Measurements from ENCODE around the gene CRYGB.
A peak's percentile ranks its signal among the peaks of the same experiment; 100 is the strongest.

Gene CRYGB, protein sequence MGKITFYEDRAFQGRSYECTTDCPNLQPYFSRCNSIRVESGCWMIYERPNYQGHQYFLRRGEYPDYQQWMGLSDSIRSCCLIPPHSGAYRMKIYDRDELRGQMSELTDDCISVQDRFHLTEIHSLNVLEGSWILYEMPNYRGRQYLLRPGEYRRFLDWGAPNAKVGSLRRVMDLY

DNA sequence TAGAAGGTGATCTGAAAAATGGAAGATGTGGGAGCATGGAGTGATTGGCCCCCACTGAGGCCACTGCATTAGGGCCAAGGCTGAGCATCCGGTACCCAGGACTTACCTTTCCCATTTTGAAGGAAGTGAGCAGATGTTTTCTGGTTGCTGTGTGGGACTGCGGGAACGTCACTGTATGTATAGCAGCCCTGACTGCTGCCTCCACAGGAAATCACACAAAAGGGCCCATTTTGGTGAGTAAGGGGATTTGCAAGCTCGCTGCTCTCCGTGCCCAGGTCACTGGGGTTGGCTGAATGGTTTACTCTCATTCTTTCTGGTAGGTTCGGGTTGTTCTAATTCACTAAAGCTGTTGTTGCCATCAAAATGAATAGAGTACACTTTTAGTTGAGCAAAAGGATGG lies at the start of gene CRYGB:
Gene CRYGB, minus strand, starts transcription at position 153 of the 400 bp plus-strand sequence. Its CDS starts 38 bp downstream, at position 115.
- no peak for DNase-seq (ENCODE audit: low read depth in 2 of 2)

GRCh38 chr2:208195531-208195930 lies 49.6 kb upstream of the CRYGB start:
- no peak for DNase-seq (ENCODE audit: low read depth in 2 of 2)

DNA sequence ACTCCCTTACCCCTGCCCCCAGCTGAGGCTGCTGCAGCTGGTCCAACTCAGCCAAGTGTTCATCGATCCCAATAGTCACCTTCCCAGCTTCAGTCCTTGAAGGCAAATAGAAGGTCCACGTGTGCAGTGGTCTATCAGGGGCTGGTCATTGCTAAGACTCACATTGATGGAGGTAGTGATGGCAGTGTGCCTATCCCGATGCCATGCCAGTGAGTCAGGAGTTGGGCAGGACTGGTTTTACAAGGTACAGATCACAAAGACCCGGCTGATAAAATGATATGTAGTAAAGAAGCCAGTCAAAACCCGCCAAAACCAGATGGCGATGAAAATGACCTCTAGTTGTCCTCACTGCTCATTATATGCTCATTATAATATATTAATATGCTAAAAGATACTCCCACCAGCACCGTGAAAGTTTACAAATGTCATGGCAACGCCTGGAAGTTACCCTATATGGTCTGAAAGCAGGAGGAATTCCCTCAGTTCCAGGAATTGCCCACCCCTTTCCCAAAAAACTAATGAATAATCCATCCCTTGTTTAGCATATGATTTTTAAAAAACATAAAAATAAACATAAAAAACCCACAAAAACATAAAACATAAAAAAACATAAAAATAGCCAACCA lies 46.8 kb upstream of the CRYGB start:
- no peak for DNase-seq (ENCODE audit: low read depth in 2 of 2)

DNA sequence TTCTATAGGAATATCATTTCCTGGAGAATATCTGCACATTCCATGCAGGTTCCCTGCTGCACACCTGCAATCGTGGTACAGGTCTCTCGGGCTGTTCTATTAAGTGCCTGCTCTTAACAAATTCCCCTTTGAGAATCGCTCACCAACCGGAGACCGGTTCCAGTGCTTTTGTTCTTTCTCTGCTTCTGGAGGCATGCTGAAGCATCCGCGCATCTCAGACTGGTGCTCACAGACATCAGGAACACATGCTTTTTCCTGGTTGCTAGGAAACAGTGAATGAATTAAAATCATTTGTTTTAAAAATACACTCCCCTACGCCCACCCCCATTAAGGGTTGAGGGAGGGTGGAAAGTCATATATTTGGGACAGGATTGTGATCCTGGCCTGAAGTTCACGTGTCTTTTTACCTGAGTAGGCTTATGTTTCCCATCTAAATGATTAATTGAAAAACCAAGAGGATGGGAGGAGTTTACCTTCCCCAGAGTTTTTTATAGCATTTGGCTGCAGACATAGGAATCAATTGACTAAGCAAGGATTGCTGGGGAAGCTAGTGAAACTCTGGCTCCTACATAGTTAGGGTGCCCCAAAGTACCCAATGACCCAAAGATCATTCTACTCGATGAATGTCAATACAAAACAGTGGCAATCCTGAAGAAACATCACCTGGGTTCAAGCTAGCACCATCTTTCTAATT lies 44.0 kb upstream of the CRYGB start, which contains the start of gene C2orf80:
Gene C2orf80, minus strand, starts transcription at position 221 of the 694 bp plus-strand sequence. CDS start 3,044 bp downstream, outside the sequence.
- DNase-seq (ENCODE audit: low read depth in 2 of 2): no peak

DNA sequence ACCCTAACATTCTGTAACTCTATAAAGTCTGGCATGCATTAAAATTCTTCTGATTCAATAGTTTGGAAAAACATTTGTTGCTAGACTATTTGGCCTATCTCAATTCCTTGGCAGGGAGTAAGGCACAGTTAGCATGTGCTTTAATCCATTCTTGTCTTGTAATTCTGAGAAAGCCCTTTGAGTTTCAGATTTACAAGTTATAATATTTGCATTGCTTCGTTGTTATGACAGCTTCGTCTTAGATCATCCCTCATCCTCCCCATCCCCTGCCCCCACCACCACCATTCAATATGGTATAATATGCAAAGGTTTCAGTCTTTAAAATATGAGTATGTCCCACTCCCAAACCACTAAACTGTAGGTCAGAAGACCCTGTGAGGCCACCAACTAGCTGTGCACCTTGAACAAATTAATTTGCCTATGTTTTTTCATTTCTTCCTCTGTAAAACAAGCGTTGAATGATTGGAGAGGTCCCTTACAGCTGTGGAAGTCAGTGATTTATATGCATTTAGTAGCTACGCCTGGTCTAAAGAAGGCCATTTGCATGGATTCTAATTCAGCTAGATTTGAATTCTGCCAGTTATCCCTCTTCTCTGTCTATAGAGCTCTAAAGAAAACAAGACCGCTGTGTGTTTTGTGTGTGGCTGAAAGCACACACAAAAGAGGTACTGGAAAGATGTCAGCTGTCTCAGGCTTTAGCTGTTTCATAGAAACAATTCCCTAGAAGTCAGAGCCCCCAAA lies 43.3 kb upstream of the CRYGB start:
- DNase-seq (ENCODE audit: low read depth in 2 of 2): no peak

GRCh38 chr2:208186893-208187292 lies 40.9 kb upstream of the CRYGB start:
- no peak for DNase-seq (ENCODE audit: low read depth in 2 of 2)

GRCh38 chr2:208186465-208186864 lies 40.5 kb upstream of the CRYGB start:
- DNase-seq (ENCODE audit: low read depth in 2 of 2): no peak

- DNase-seq (ENCODE audit: low read depth in 2 of 2): no peak
Measured at GRCh38 chr2:208183972-208184705, 38.2 kb upstream of the CRYGB start.

DNA sequence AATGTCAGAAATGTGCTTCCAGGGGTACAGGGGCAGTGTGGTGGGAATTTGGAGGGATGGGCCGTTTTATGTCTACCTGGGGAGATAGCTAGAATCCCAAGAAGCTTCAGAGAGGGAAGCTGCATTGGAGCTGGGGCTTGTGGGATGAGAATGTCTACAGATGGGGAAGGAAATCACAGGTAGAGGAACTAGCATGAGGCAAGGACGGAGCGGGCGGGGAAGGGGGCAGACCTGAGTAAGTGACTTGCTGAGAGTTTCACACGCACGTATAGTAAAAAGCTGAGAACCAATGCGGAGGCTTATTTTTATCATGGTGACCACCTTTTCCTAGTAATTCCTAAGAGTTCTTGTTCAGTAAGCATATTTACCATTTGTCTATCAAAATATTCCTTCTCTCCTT lies 37.6 kb upstream of the CRYGB start:
- no peak for DNase-seq (ENCODE audit: low read depth in 2 of 2)

GRCh38 chr2:208182835-208183234 lies 36.9 kb upstream of the CRYGB start:
- DNase-seq (ENCODE audit: low read depth in 2 of 2): no peak

- no peak for DNase-seq (ENCODE audit: low read depth in 2 of 2)
Measured at GRCh38 chr2:208179028-208179609, 33.2 kb upstream of the CRYGB start.

- DNase-seq (ENCODE audit: low read depth in 2 of 2): no peak
Measured at GRCh38 chr2:208175840-208176153, 29.8 kb upstream of the CRYGB start.

GRCh38 chr2:208175069-208175839 lies 29.3 kb upstream of the CRYGB start:
- DNase-seq (ENCODE audit: low read depth in 2 of 2): peak; percentile 8 to 43

GRCh38 chr2:208174144-208174543 lies 28.2 kb upstream of the CRYGB start:
- no peak for DNase-seq (ENCODE audit: low read depth in 2 of 2)

DNA sequence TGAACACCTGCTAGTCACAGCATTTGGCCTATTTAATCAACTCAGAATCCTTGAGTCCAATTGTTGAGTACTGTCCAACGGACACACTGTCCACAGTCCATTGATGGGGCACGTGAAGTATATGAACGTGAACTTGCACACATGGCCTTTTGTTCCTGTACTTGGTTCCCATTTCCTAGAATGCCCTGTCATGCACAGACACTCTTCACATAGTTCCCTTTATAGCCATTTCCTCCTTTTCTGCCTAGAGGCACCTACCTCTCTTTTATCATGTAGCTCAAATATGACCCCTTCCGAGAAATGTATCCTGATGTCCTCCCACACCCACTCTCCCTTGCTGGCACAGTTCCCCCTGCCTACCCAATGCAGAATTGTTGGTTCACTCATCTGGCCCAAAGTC lies 26.2 kb upstream of the CRYGB start:
- DNase-seq (ENCODE audit: low read depth in 2 of 2): no peak

- no peak for DNase-seq (ENCODE audit: low read depth in 2 of 2)
Measured at GRCh38 chr2:208164951-208165755, 19.2 kb upstream of the CRYGB start.

DNA sequence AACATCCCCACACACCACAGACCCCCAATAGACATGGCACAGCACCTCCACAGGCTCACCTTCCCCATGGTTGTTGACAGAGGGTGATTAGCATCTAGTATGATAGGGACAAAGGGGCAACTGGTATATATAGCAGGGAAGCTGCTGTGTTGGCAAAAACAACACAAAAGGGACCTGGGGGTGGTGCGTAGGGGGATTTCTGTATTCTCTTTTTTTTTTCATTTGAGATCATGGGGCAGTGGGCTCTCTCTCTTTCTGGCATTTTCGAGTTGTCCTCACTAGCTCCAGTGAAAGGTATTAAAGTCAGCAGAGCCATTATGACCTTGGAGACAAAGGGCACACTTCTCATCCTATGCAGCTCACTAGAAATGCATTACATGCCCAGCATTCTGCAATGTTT lies 17.5 kb upstream of the CRYGB start, which contains the start of gene CRYGA:
Gene CRYGA, minus strand, starts transcription at position 101 of the 400 bp plus-strand sequence. Its CDS starts 33 bp downstream, at position 68.
- no peak for DNase-seq (ENCODE audit: low read depth in 2 of 2)

GRCh38 chr2:208156439-208156838 lies 10.5 kb upstream of the CRYGB start:
- no peak for DNase-seq (ENCODE audit: low read depth in 2 of 2)

DNA sequence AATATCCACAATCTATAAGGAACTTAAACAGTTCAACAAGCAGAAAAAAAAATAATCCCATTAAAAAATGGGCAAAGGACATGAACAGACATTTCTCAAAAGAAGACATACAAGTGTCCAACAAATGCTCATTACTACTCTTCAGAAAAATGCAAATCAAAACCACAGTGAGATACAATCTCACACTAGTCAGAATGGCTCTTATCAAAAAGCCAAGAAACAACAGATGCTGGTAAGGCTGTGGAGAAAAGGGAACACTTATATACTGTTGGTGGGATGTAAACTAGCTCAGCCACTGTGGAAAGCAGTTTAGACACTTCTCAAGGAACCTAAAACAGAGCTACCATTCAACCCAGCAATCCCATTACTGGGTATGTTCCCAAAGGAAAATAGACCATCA lies 7.2 kb upstream of the CRYGB start:
- DNase-seq (ENCODE audit: low read depth in 2 of 2): no peak

DNA sequence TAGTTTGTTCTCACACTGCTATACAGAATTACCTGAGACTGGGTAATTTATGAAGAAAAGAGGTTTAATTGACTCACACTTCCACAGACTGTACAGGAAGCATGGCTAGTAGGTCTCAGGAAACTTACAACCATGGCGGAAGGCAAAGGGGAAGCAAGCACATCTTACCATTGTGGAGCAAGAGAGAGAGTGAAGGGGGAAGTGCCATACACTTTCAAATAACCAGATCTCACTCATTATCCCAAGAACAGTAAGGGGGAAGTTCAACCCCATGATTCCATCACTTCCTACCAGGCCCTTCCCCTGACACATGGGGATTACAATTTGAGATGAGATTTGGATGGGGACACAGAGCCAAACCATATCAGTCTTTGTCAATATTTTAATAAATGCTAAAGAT lies 5.0 kb upstream of the CRYGB start:
- no peak for DNase-seq (ENCODE audit: low read depth in 2 of 2)

Measured in stimulated activated CD8-positive, alpha-beta memory T cell treated with anti-CD3 and anti-CD28 coated beads, Interleukin-2, amount 100 ng/mL, for 48 hours (primary cell).